HCT116 (cell line): ENCODE measurements around the gene HEG1. TPM values are rescaled to one million over a fixed set of nuclear protein-coding genes. Genes with fewer than 3 reads are reported as not detected.

ENCODE experiments used
- ATAC-seq: fragments of 200-7000 bp; cut with Tn5 transposase; 2 replicates; pipeline ENCODE4 v1.9.1; 2020; ENCODE audit warnings: mild to moderate bottlenecking, moderate library complexity
- BruUV-seq: library from RNA; stranded (reverse); fragments of 400-500 nt; replicated peaks from 2 replicates; lab custom pipeline; 2021; lab: Mats Ljungman, UMichigan
- CTCF ChIA-PET: fragments of 300-600 bp; sonication (Branson Sonifier 250); formaldehyde crosslinking; loops from one replicate; lab custom pipeline; 2021; ENCODE audit warnings: antibody characterized with exemption; lab: Charles Lee
- POLR2A ChIA-PET: fragments of 300-600, 350-600 bp; sonication (Branson Sonifier 250); formaldehyde crosslinking; loops from one replicate; lab custom pipeline; 2021; ENCODE audit warnings: antibody characterized with exemption; lab: Charles Lee
- RAD21 ChIA-PET, 2 experiments: fragments of 300-600 bp; sonication (Branson Sonifier 250); formaldehyde crosslinking; loops; one replicate each; lab custom pipeline; 2023; ENCODE audit warnings: low total read pairs in 2 of 2; ENCODE audit not compliant: uncharacterized antibody in 2 of 2, unreplicated experiment in 2 of 2, low non-redundant PET in 1 of 2; lab: Charles Lee
- DNase-seq: peaks from one replicate; pipeline ENCODE4 v3.0.0-alpha.2; 2010; ENCODE audit warnings: low read depth, low spot score
- H2AFZ ChIP-seq: fragments of 200-600 bp; shearing (Covaris generic), sonication (generic); 2 replicates; pipeline ENCODE4 v1.6.1; 2017; ENCODE audit warnings: low read depth, mixed run types, mixed read lengths, antibody characterized with exemption, low read length; ENCODE audit not compliant: poor library complexity, severe bottlenecking
- H3K27ac ChIP-seq: 2 replicates; pipeline ENCODE4 v1.5.1; 2012; ENCODE audit warnings: low read depth, low read length
- H3K27me3 ChIP-seq: fragments of 200-600 bp; sonication (generic); 2 replicates; pipeline ENCODE4 v1.6.1; 2016; ENCODE audit warnings: mixed run types, low read length, mixed read lengths; ENCODE audit not compliant: insufficient read depth
- H3K36me3 ChIP-seq, 2 experiments: fragments of 200-500 bp in 1 of 2; fragments of 200-600 bp in 1 of 2; sonication (Bioruptor generic) in 1 of 2; sonication (generic) in 1 of 2; 2 replicates each; pipeline versions ENCODE4 v1.5.1 to v1.6.1; 2014 to 2016; ENCODE audit warnings: low read length in 2 of 2, inconsistent platforms in 1 of 2, mixed read lengths in 1 of 2, mixed run types in 1 of 2; ENCODE audit not compliant: insufficient read depth in 2 of 2, control insufficient read depth in 1 of 2
- H3K4me1 ChIP-seq, 2 experiments: fragments of 200-600 bp in 1 of 2; sonication (generic) in 1 of 2; 2 replicates each; pipeline versions ENCODE4 v1.5.1 to v1.6.1; 2012 to 2017; ENCODE audit warnings: low read length in 2 of 2, inconsistent platforms in 1 of 2, mild to moderate bottlenecking in 1 of 2, mixed read lengths in 1 of 2, mixed run types in 1 of 2, moderate library complexity in 1 of 2; ENCODE audit not compliant: insufficient read depth in 2 of 2, control insufficient read depth in 1 of 2
- H3K4me2 ChIP-seq: fragments of 200-600 bp; sonication (generic); 2 replicates; pipeline ENCODE4 v1.6.1; 2017; ENCODE audit warnings: mixed run types, low read length, mixed read lengths
- H3K4me3 ChIP-seq, 2 experiments: fragments of 200-600 bp in 1 of 2; sonication (generic) in 1 of 2; replicated peaks in 1 of 2; 2 replicates each; pipeline ENCODE4 v1.5.1; 2011 to 2016; ENCODE audit warnings: low read length in 2 of 2, control low read depth in 1 of 2, low read depth in 1 of 2, mild to moderate bottlenecking in 1 of 2, mixed read lengths in 1 of 2, mixed run types in 1 of 2
- H3K79me2 ChIP-seq: fragments of 200-600 bp; sonication (generic); 2 replicates; pipeline ENCODE4 v1.6.1; 2017; ENCODE audit warnings: mild to moderate bottlenecking, mixed run types, low read length, moderate library complexity, mixed read lengths; ENCODE audit not compliant: insufficient read depth
- H3K9ac ChIP-seq: fragments of 200-600 bp; sonication (generic); 2 replicates; pipeline ENCODE4 v1.6.1; 2016; ENCODE audit warnings: low read length, mixed read lengths
- H3K9me2 ChIP-seq: fragments of 200-600 bp; sonication (generic), shearing (Covaris generic); 2 replicates; pipeline ENCODE4 v1.6.1; 2017; ENCODE audit warnings: mixed run types, mild to moderate bottlenecking, moderate library complexity; ENCODE audit not compliant: insufficient read depth
- H3K9me3 ChIP-seq, 2 experiments: fragments of 200-500 bp in 1 of 2; fragments of 200-600 bp in 1 of 2; sonication (Bioruptor generic) in 1 of 2; sonication (generic) in 1 of 2; 2 replicates each; pipeline ENCODE4 v1.6.1; 2014 to 2017; ENCODE audit warnings: low read length in 2 of 2, mixed read lengths in 2 of 2, inconsistent platforms in 1 of 2, low read depth in 1 of 2, mild to moderate bottlenecking in 1 of 2, mixed run types in 1 of 2, moderate library complexity in 1 of 2; ENCODE audit not compliant: control insufficient read depth in 1 of 2, insufficient read depth in 1 of 2
- H4K20me1 ChIP-seq: fragments of 200-600 bp; sonication (generic), shearing (Covaris generic); 2 replicates; pipeline ENCODE4 v1.6.1; 2017; ENCODE audit warnings: mixed run types, mild to moderate bottlenecking, moderate library complexity; ENCODE audit not compliant: insufficient read depth
- CEBPB ChIP-seq: IDR thresholded peaks from 2 replicates; pipeline ENCODE4 v1.6.1; 2012; ENCODE audit warnings: low read depth
- EGR1 ChIP-seq: IDR thresholded peaks from 2 replicates; pipeline ENCODE4 v1.6.1; 2012; ENCODE audit warnings: low read depth
- FOSL1 ChIP-seq: IDR thresholded peaks from 2 replicates; pipeline ENCODE4 v1.6.1; 2012; ENCODE audit warnings: low read depth
- JUND ChIP-seq: IDR thresholded peaks from 2 replicates; pipeline ENCODE4 v1.6.1; 2012
- POLR2A ChIP-seq: IDR thresholded peaks from 2 replicates; pipeline ENCODE4 v1.7.0; 2011; ENCODE audit warnings: borderline replicate concordance; ENCODE audit not compliant: insufficient read depth, insufficient read length; ENCODE audit errors: extremely low read depth
- RAD21 ChIP-seq: IDR thresholded peaks from 2 replicates; pipeline ENCODE4 v1.6.1; 2012; ENCODE audit warnings: low read depth, mild to moderate bottlenecking
- REST ChIP-seq: IDR thresholded peaks from 2 replicates; pipeline ENCODE4 v1.6.1; 2012; ENCODE audit warnings: low read depth
- SIN3A ChIP-seq: IDR thresholded peaks from 2 replicates; pipeline ENCODE4 v1.6.1; 2012; ENCODE audit warnings: low read depth
- SP1 ChIP-seq: IDR thresholded peaks from 2 replicates; pipeline ENCODE4 v1.6.1; 2012; ENCODE audit warnings: low read depth
- ZFX ChIP-seq: fragments of 450-650 bp; IDR thresholded peaks from 2 replicates; pipeline ENCODE4 v1.6.1; 2017
- intact Hi-C: fragments of 100-400 bp; cut with micrococcal nuclease; formaldehyde crosslinking; loops from 2 replicates; pipeline ENCODE4 v1.10.0; 2022
- total RNA-seq: library from RNA; stranded (reverse); gene quantifications from one replicate; pipeline ENCODE4 v1.2.1, GENCODE V29; 2021; ENCODE audit not compliant: unreplicated experiment
- TF ChIP-seq, protein P1 (sequence below): IDR thresholded peaks from 2 replicates; pipeline ENCODE4 v1.6.1; 2011; ENCODE audit warnings: mild to moderate bottlenecking, low read length, moderate library complexity; ENCODE audit not compliant: insufficient replicate concordance; ENCODE audit errors: extremely low read depth

Gene HEG1
- total RNA-seq, 1 experiment from 2014 or later = 2.6 TPM

DNA sequence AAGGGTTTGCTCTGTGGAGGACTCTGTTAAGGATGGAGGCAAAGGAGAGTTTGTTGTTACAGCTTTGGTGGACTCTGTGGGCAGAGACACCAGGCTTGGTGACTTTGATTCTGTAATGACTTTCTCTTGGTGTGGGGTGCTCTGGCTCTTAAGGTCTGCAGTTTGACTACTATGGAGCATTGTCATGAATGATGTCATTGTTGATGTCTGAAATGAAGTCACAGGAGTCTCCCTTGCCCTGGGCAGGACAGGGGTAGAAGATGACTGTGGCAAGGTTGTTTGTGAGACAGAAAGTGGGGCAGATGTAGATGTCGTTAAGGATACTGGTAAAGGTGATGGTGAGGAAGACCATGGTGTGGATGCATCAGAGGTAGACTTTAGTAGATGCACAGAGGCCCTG, 42.7 kb downstream of the HEG1 start:
- Histone ChIP-seq H3K9me2 (no peaks in the 10 kb centered on the region), H2AFZ (no peak overlapping the region), H3K27ac (no peak overlapping the region), H4K20me1 (no peaks in the 10 kb centered on the region), H3K4me2 (no peak overlapping the region), H3K9me3 (no peaks in the 10 kb centered on the region), H3K79me2 (no peaks in the 10 kb centered on the region), H3K4me3 (no peak overlapping the region), H3K9ac (no peak overlapping the region), H3K36me3 (no peaks in the 10 kb centered on the region), H3K4me1 (no peaks in the 10 kb centered on the region), H3K27me3 (no peaks in the 10 kb centered on the region)
- ChIA-PET CTCF (no interaction called here), RAD21 (no interaction called here), POLR2A (no interaction called here)
- no TSS peak for BruUV-seq
- intact Hi-C loops = no loop called here
- ATAC-seq = no peak
- TF ChIP-seq FOSL1 (no peak), JUND (no peak), POLR2A (no peak), RAD21 (no peak), CEBPB (no peak)
- TF ChIP-seq, protein P1, sequence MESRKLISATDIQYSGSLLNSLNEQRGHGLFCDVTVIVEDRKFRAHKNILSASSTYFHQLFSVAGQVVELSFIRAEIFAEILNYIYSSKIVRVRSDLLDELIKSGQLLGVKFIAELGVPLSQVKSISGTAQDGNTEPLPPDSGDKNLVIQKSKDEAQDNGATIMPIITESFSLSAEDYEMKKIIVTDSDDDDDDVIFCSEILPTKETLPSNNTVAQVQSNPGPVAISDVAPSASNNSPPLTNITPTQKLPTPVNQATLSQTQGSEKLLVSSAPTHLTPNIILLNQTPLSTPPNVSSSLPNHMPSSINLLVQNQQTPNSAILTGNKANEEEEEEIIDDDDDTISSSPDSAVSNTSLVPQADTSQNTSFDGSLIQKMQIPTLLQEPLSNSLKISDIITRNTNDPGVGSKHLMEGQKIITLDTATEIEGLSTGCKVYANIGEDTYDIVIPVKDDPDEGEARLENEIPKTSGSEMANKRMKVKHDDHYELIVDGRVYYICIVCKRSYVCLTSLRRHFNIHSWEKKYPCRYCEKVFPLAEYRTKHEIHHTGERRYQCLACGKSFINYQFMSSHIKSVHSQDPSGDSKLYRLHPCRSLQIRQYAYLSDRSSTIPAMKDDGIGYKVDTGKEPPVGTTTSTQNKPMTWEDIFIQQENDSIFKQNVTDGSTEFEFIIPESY = no peak
- no peak for DNase-seq

GRCh38 chr3:125011941-125012340, 43.9 kb downstream of the HEG1 start:
- DNase-seq (no peak), ATAC-seq (no peak)
- Histone ChIP-seq H3K9ac (no peak overlapping the region), H3K27me3 (no peaks in the 10 kb centered on the region), H3K9me2 (no peaks in the 10 kb centered on the region), H3K9me3 (no peaks in the 10 kb centered on the region), H3K4me2 (no peak overlapping the region), H3K4me3 (no peak overlapping the region), H3K36me3 (no peaks in the 10 kb centered on the region), H4K20me1 (no peaks in the 10 kb centered on the region), H3K79me2 (no peaks in the 10 kb centered on the region), H3K27ac (no peak overlapping the region), H3K4me1 (no peaks in the 10 kb centered on the region), H2AFZ (no peak overlapping the region)
- BruUV-seq = no TSS peak
- no peak for TF ChIP-seq CEBPB
- no peak for TF ChIP-seq SP1
- TF ChIP-seq REST = no peak
- TF ChIP-seq FOSL1 = no peak
- no peak for TF ChIP-seq ZFX
- TF ChIP-seq, protein P1 = no peak
- no peak for TF ChIP-seq POLR2A
- TF ChIP-seq SIN3A = no peak
- TF ChIP-seq EGR1 = no peak
- ChIA-PET POLR2A (no interaction called here), RAD21 (no interaction called here), CTCF (no interaction called here)
- intact Hi-C loops = no loop called here
